Skeletal muscle satellite cell (primary cell): ENCODE results near the gene CREB5.

Experiments used
- H3K27me3 ChIP-seq: 2 replicates; pipeline ENCODE4 v1.7.0; 2013; ENCODE audit warnings: low read length; ENCODE audit not compliant: control insufficient read depth, insufficient read depth
- H3K36me3 ChIP-seq: 2 replicates; pipeline ENCODE4 v1.7.0; 2013; ENCODE audit warnings: mild to moderate bottlenecking, control low read depth, low read length; ENCODE audit not compliant: insufficient read depth
- H3K4me1 ChIP-seq: 2 replicates; pipeline ENCODE4 v1.7.0; 2013; ENCODE audit warnings: low read length; ENCODE audit not compliant: control insufficient read depth, insufficient read depth
- H3K4me2 ChIP-seq: 2 replicates; pipeline ENCODE4 v1.7.0; 2013; ENCODE audit warnings: mild to moderate bottlenecking, low read length
- H3K4me3 ChIP-seq: 2 replicates; pipeline ENCODE4 v1.7.0; 2013; ENCODE audit warnings: low read length
- H3K9ac ChIP-seq: 2 replicates; pipeline ENCODE4 v1.7.0; 2013; ENCODE audit warnings: mild to moderate bottlenecking, low read depth, low read length, moderate library complexity
- H3K9me3 ChIP-seq: replicated peaks from 2 replicates; pipeline ENCODE4 v1.7.0; 2013; ENCODE audit warnings: mild to moderate bottlenecking, control low read depth, low read length

CREB5 gene

GRCh38 chr7:28714459-28715120 lies 302.3 kb downstream of the CREB5 start:
- Histone ChIP-seq H3K4me3 (no peak overlapping the region), H3K4me2 (no peak overlapping the region), H3K4me1 (no peaks in the 10 kb centered on the region), H3K9me3 (no peaks in the 10 kb centered on the region), H3K27me3 (no peaks in the 10 kb centered on the region), H3K36me3 (no peaks in the 10 kb centered on the region), H3K9ac (no peak overlapping the region)

- Histone ChIP-seq H3K27me3 (no peaks in the 10 kb centered on the region), H3K36me3 (no peaks in the 10 kb centered on the region), H3K9ac (no peak overlapping the region), H3K9me3 (no peaks in the 10 kb centered on the region), H3K4me1 (no peaks in the 10 kb centered on the region), H3K4me3 (no peak overlapping the region), H3K4me2 (no peak overlapping the region)
Measured at GRCh38 chr7:28717445-28718054, 305.2 kb downstream of the CREB5 start.

- Histone ChIP-seq H3K4me1 (no peaks in the 10 kb centered on the region), H3K36me3 (no peaks in the 10 kb centered on the region), H3K9ac (no peak overlapping the region), H3K9me3 (no peaks in the 10 kb centered on the region), H3K4me3 (no peak overlapping the region), H3K27me3 (no peaks in the 10 kb centered on the region), H3K4me2 (no peak overlapping the region)
Measured at GRCh38 chr7:28718055-28718481, 305.8 kb downstream of the CREB5 start.

- no peaks in the 10 kb centered on the region for H3K9me3 ChIP-seq
- H3K4me1 ChIP-seq, result no peaks in the 10 kb centered on the region
- no peak overlapping the region for H3K9ac ChIP-seq
- H3K4me3 ChIP-seq, result no peak overlapping the region
- no peak overlapping the region for H3K4me2 ChIP-seq
- no peaks in the 10 kb centered on the region for H3K36me3 ChIP-seq
- no peaks in the 10 kb centered on the region for H3K27me3 ChIP-seq
Measured at GRCh38 chr7:28718545-28718944, 306.2 kb downstream of the CREB5 start.

- Histone ChIP-seq H3K9ac (no peak overlapping the region), H3K36me3 (no peaks in the 10 kb centered on the region), H3K9me3 (no peaks in the 10 kb centered on the region), H3K4me1 (peaks cover 18% of the 10 kb centered on the region), H3K4me3 (no peak overlapping the region), H3K4me2 (no peak overlapping the region), H3K27me3 (no peaks in the 10 kb centered on the region)
Measured at GRCh38 chr7:28722684-28723083, 310.4 kb downstream of the CREB5 start.

GRCh38 chr7:28723336-28723735 lies 311.0 kb downstream of the CREB5 start:
- Histone ChIP-seq H3K4me1 (peaks cover 18% of the 10 kb centered on the region), H3K9me3 (no peaks in the 10 kb centered on the region), H3K4me2 (no peak overlapping the region), H3K9ac (no peak overlapping the region), H3K4me3 (no peak overlapping the region), H3K36me3 (no peaks in the 10 kb centered on the region), H3K27me3 (no peaks in the 10 kb centered on the region)

GRCh38 chr7:28724563-28724962 lies 312.2 kb downstream of the CREB5 start:
- Histone ChIP-seq H3K27me3 (no peaks in the 10 kb centered on the region), H3K4me3 (no peak overlapping the region), H3K4me2 (no peak overlapping the region), H3K9ac (no peak overlapping the region), H3K9me3 (no peaks in the 10 kb centered on the region), H3K4me1 (peaks cover 18% of the 10 kb centered on the region), H3K36me3 (no peaks in the 10 kb centered on the region)

GRCh38 chr7:28725045-28725642 lies 312.8 kb downstream of the CREB5 start:
- Histone ChIP-seq H3K4me2 (no peak overlapping the region), H3K36me3 (no peaks in the 10 kb centered on the region), H3K4me3 (no peak overlapping the region), H3K27me3 (no peaks in the 10 kb centered on the region), H3K9me3 (no peaks in the 10 kb centered on the region), H3K9ac (no peak overlapping the region), H3K4me1 (peaks cover 18% of the 10 kb centered on the region)

- Histone ChIP-seq H3K9me3 (no peaks in the 10 kb centered on the region), H3K4me3 (no peak overlapping the region), H3K4me2 (peak overlapping the region; percentile 15), H3K9ac (no peak overlapping the region), H3K4me1 (peaks cover 18% of the 10 kb centered on the region), H3K27me3 (no peaks in the 10 kb centered on the region), H3K36me3 (no peaks in the 10 kb centered on the region)
Measured at GRCh38 chr7:28725911-28726310, 313.6 kb downstream of the CREB5 start.

GRCh38 chr7:28726555-28726954 lies 314.2 kb downstream of the CREB5 start:
- Histone ChIP-seq H3K9ac (no peak overlapping the region), H3K9me3 (no peaks in the 10 kb centered on the region), H3K27me3 (no peaks in the 10 kb centered on the region), H3K4me1 (peaks cover 22% of the 10 kb centered on the region), H3K36me3 (no peaks in the 10 kb centered on the region), H3K4me3 (no peak overlapping the region), H3K4me2 (no peak overlapping the region)

- Histone ChIP-seq H3K4me3 (no peak overlapping the region), H3K4me1 (peaks cover 37% of the 10 kb centered on the region), H3K36me3 (no peaks in the 10 kb centered on the region), H3K9ac (no peak overlapping the region), H3K9me3 (no peaks in the 10 kb centered on the region), H3K27me3 (no peaks in the 10 kb centered on the region), H3K4me2 (no peak overlapping the region)
Measured at GRCh38 chr7:28729281-28729680, 317.0 kb downstream of the CREB5 start.

- Histone ChIP-seq H3K9me3 (no peaks in the 10 kb centered on the region), H3K36me3 (no peaks in the 10 kb centered on the region), H3K4me1 (peaks cover 37% of the 10 kb centered on the region), H3K27me3 (no peaks in the 10 kb centered on the region), H3K4me3 (no peak overlapping the region), H3K9ac (no peak overlapping the region), H3K4me2 (no peak overlapping the region)
Measured at GRCh38 chr7:28729727-28730126, 317.4 kb downstream of the CREB5 start.
